ENCODE measurements around the gene DDR2.

GRCh38 chr1:162621256-162621655 lies 11.0 kb upstream of the DDR2 start:
- no peak for TF ChIP-seq EZH2 (IDR thresholded peaks at IDR 0.05; ENCODE audit: insufficient read depth, poor library complexity, severe bottlenecking)
- TF ChIP-seq EZH2phosphoT487 (IDR thresholded peaks at IDR 0.05; ENCODE audit: insufficient read depth, low read depth), result no peak
